CD8-positive, alpha-beta memory T cell (primary cell): ENCODE data around the gene PRCD. TPM values are rescaled to one million over a fixed set of nuclear protein-coding genes. Genes with fewer than 3 reads are reported as not detected.

Source experiments
- CTCF ChIA-PET: fragments of 350-600 bp; sonication (Branson Sonifier 250); formaldehyde crosslinking; loops from one replicate; lab custom pipeline; 2021; ENCODE audit warnings: antibody characterized with exemption; lab: Charles Lee
- POLR2A ChIA-PET: fragments of 350-600 bp; sonication (Branson Sonifier 250); formaldehyde crosslinking; loops from one replicate; lab custom pipeline; 2021; ENCODE audit warnings: antibody characterized with exemption; lab: Charles Lee
- DNase-seq, 5 donors: peaks; one replicate each; pipeline versions ENCODE4 v3.0.0 to v3.0.0-alpha.2; 2020 to 2022; ENCODE audit warnings: mixed read lengths in 1 of 5
- H3K27ac ChIP-seq: one replicate; pipeline ENCODE4 v1.7.0; 2013; ENCODE audit warnings: low read depth, mild to moderate bottlenecking, low read length, moderate library complexity
- H3K27me3 ChIP-seq: 2 replicates; pipeline ENCODE4 v1.7.0; 2013; ENCODE audit warnings: low read length, mild to moderate bottlenecking; ENCODE audit not compliant: insufficient read depth, poor library complexity, severe bottlenecking
- H3K36me3 ChIP-seq: 2 replicates; pipeline ENCODE4 v1.7.0; 2013; ENCODE audit warnings: mild to moderate bottlenecking, low read length, moderate library complexity; ENCODE audit not compliant: insufficient read depth
- H3K4me1 ChIP-seq: 2 replicates; pipeline ENCODE4 v1.7.0; 2013; ENCODE audit warnings: mild to moderate bottlenecking, low read length, moderate library complexity; ENCODE audit not compliant: insufficient read depth
- H3K4me3 ChIP-seq: 2 replicates; pipeline ENCODE4 v1.7.0; 2013; ENCODE audit warnings: mild to moderate bottlenecking, low read length
- H3K9me3 ChIP-seq: 2 replicates; pipeline ENCODE4 v1.7.0; 2013; ENCODE audit warnings: mild to moderate bottlenecking, low read length
- H3K27ac Mint-ChIP-seq, 8 donors: one replicate each; pipeline ENCODE4 v1.8.0; 2020 to 2021; ENCODE audit warnings: mixed read lengths in 8 of 8, mild to moderate bottlenecking in 6 of 8, inconsistent platforms in 3 of 8, moderate library complexity in 3 of 8
- H3K27me3 Mint-ChIP-seq, 2 donors: one replicate each; pipeline ENCODE4 v1.8.0; 2020 to 2021; ENCODE audit warnings: mixed read lengths in 2 of 2, mild to moderate bottlenecking in 1 of 2, moderate library complexity in 1 of 2
- H3K36me3 Mint-ChIP-seq, 3 donors: one replicate each; pipeline ENCODE4 v1.8.0; 2020 to 2021; ENCODE audit warnings: mixed read lengths in 3 of 3, inconsistent platforms in 1 of 3, mild to moderate bottlenecking in 1 of 3
- H3K4me1 Mint-ChIP-seq, 3 donors: one replicate each; pipeline ENCODE4 v1.8.0; 2020 to 2021; ENCODE audit warnings: mixed read lengths in 3 of 3, inconsistent platforms in 1 of 3, mild to moderate bottlenecking in 1 of 3
- H3K4me3 Mint-ChIP-seq, 7 donors: one replicate each; pipeline ENCODE4 v1.8.0; 2020 to 2021; ENCODE audit warnings: mixed read lengths in 7 of 7, mild to moderate bottlenecking in 6 of 7, moderate library complexity in 4 of 7, inconsistent platforms in 2 of 7
- H3K9me3 Mint-ChIP-seq, 5 donors: one replicate each; pipeline ENCODE4 v1.8.0; 2020 to 2022; ENCODE audit warnings: mixed read lengths in 5 of 5, mild to moderate bottlenecking in 3 of 5, moderate library complexity in 2 of 5, inconsistent platforms in 1 of 5
- polyA plus RNA-seq: library from polyadenylated mRNA; unstranded; fragments of 300-500 nt; fragmentation: Illumina TruSeq; gene quantifications from one replicate; pipeline ENCODE4 v1.2.3, GENCODE V29; 2021
- total RNA-seq, 2 experiments: library from RNA; stranded (reverse); gene quantifications; one replicate each; pipeline ENCODE4 v1.2.3, GENCODE V29; 2021

PRCD gene
- total and polyA plus RNA-seq, 3 experiments from 2014 or later, result 0.38 to 1.2 (median 0.53) TPM

DNA sequence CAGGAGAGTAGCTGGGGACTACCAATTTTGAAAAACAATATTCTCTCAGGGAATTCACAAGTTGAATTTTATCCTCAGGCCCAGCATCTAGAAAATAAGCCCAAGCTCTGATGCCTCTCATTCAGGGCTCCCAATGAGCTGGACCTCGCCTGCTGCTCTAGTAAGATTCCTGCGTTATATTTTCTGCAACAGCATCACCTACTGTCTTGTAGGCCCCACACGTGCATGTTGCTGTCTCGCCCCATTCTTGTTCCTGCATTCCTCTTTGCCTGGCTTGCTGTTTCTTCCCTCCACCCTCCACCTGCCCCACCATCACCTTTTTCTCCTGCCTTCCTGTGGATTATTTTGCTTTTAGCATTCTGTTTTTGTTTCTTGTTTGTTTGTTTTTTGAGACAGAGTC is 54.1 kb downstream of the PRCD start:
- Mint-ChIP-seq H3K36me3 (peaks cover 0 to 9% (median 5%) of the 10 kb centered on the region in 3 donors), H3K27ac (no peak overlapping the region), H3K4me3 (no peak overlapping the region), H3K9me3 (no peaks in the 10 kb centered on the region), H3K4me1 (no peaks in the 10 kb centered on the region), H3K27me3 (peaks cover 19 to 51% of the 10 kb centered on the region in 2 donors)
- no peak overlapping the region for H3K27ac ChIP-seq
- H3K4me1 ChIP-seq, result no peaks in the 10 kb centered on the region
- no peak overlapping the region for H3K4me3 ChIP-seq
- H3K27me3 ChIP-seq, result no peaks in the 10 kb centered on the region
- H3K36me3 ChIP-seq, result no peaks in the 10 kb centered on the region
- ChIA-PET CTCF (interaction anchor here (1.6 kb wide), 1 partner anchor 48 kb away, joined by 4 read pairs; no protein-coding TSS in a partner anchor), POLR2A (no interaction called here)
- DNase-seq, result no peak
- no peaks in the 10 kb centered on the region for H3K9me3 ChIP-seq

DNA sequence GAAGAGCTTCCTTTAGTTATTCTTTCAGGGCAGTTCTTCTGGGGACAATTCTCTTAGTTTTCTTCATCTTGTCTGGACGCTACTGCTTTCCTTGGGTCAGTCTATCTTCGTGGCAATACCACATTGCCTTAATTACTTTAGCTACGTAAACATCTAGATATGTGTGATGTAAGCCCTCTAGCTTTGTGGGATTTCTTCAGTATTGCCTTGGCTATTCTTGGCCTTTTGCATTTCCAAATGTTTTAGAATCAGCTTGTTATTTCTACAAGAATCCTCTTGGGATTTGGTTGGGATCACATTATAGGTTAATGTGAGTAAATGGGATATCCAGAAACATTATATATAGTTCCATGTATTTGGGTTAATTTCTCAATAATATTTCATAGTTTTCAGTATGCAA is 54.8 kb downstream of the PRCD start:
- no peak for DNase-seq
- POLR2A ChIA-PET, result no interaction called here
- Mint-ChIP-seq H3K4me1 (no peaks in the 10 kb centered on the region), H3K36me3 (peaks cover 0 to 3% (median 2%) of the 10 kb centered on the region in 3 donors), H3K27me3 (peaks cover 12 to 45% of the 10 kb centered on the region in 2 donors), H3K27ac (no peak overlapping the region), H3K9me3 (no peaks in the 10 kb centered on the region), H3K4me3 (no peak overlapping the region)
- no peak overlapping the region for H3K27ac ChIP-seq
- H3K36me3 ChIP-seq, result no peaks in the 10 kb centered on the region
- no peak overlapping the region for H3K4me3 ChIP-seq
- CTCF ChIA-PET, result interaction anchor here (0.9 to 1.6 kb wide), 2 partner anchors 8 to 49 kb away, joined by 4 read pairs; no protein-coding TSS in a partner anchor
- no peaks in the 10 kb centered on the region for H3K27me3 ChIP-seq
- H3K9me3 ChIP-seq, result no peaks in the 10 kb centered on the region
- no peaks in the 10 kb centered on the region for H3K4me1 ChIP-seq

Other genes with a start within 250 kb of the PRCD start
- 1 to 10 TPM; 2.4 to 2.5 TPM for gene QRICH2, start 231.8 kb upstream of the PRCD start, total RNA-seq
- 0.22 TPM for gene QRICH2, start 231.8 kb upstream of the PRCD start, polyA plus RNA-seq
- gene PRPSAP1, start 186.1 kb upstream of the PRCD start, total RNA-seq, result 10 to 100 TPM; 46.9 to 48.3 TPM
- 63.3 TPM for gene PRPSAP1, start 186.1 kb upstream of the PRCD start, polyA plus RNA-seq
- 10 to 100 TPM; 17.2 to 18.7 TPM for gene SPHK1, start 155.4 kb upstream of the PRCD start, total RNA-seq
- 0.76 TPM for gene SPHK1, start 155.4 kb upstream of the PRCD start, polyA plus RNA-seq
- gene UBE2O, start 86.9 kb upstream of the PRCD start, total RNA-seq, result 10 to 100 TPM; 33.6 to 35.0 TPM
- gene UBE2O, start 86.9 kb upstream of the PRCD start, polyA plus RNA-seq, result 14.9 TPM
- gene AANAT, start 72.4 kb upstream of the PRCD start, total RNA-seq, result not detected
- gene AANAT, start 72.4 kb upstream of the PRCD start, polyA plus RNA-seq, result not detected
- 10 to 100 TPM; 38.2 to 42.5 TPM for gene RHBDF2, start 38.6 kb upstream of the PRCD start, total RNA-seq
- 38.4 TPM for gene RHBDF2, start 38.6 kb upstream of the PRCD start, polyA plus RNA-seq
- gene CYGB, start 2.3 kb upstream of the PRCD start, total RNA-seq, result not detected
- 0.23 TPM for gene CYGB, start 2.3 kb upstream of the PRCD start, polyA plus RNA-seq
- 1 to 10 TPM in 1 of 2 experiments, under 1 TPM in 1; 0.83 to 1.0 TPM for gene ST6GALNAC2, start 45.8 kb downstream of the PRCD start, total RNA-seq
- 2.9 TPM for gene ST6GALNAC2, start 45.8 kb downstream of the PRCD start, polyA plus RNA-seq
- under 1 TPM in 1 of 2 experiments, not detected in 1; 0.46 TPM for gene ST6GALNAC1, start 103.7 kb downstream of the PRCD start, total RNA-seq
- gene ST6GALNAC1, start 103.7 kb downstream of the PRCD start, polyA plus RNA-seq, result 0.28 TPM
- gene MXRA7, start 170.9 kb downstream of the PRCD start, total RNA-seq, result 10 to 100 TPM; 27.1 to 29.1 TPM
- gene MXRA7, start 170.9 kb downstream of the PRCD start, polyA plus RNA-seq, result 30.6 TPM
- 10 to 100 TPM; 62.7 to 66.8 TPM for gene JMJD6, start 186.6 kb downstream of the PRCD start, total RNA-seq
- 37.1 TPM for gene JMJD6, start 186.6 kb downstream of the PRCD start, polyA plus RNA-seq
- gene METTL23, start 186.8 kb downstream of the PRCD start, total RNA-seq, result 10 to 100 TPM; 43.6 to 44.6 TPM
- 152 TPM for gene METTL23, start 186.8 kb downstream of the PRCD start, polyA plus RNA-seq
- gene SRSF2, start 197.3 kb downstream of the PRCD start, total RNA-seq, result 100 to 1,000 TPM; 626 to 630 TPM
- 111 TPM for gene SRSF2, start 197.3 kb downstream of the PRCD start, polyA plus RNA-seq
- 10 to 100 TPM; 22.3 to 22.9 TPM for gene MFSD11, start 198.1 kb downstream of the PRCD start, total RNA-seq
- gene MFSD11, start 198.1 kb downstream of the PRCD start, polyA plus RNA-seq, result 28.4 TPM